ENCODE measurements around the gene USP17L18. TPM values are rescaled to one million over a fixed set of nuclear protein-coding genes. Genes with fewer than 3 reads are reported as not detected.
"Not testable (repeated sequence)": the region's sequence is repeated elsewhere in the genome, so short reads cannot be mapped to it uniquely, and the experiment has no call there.

The USP17L18 gene
- total RNA-seq (2014; rRNA removed; shearing (Covaris generic)) (not detected in 2 replicates), polyA plus RNA-seq (2016; fragmentation: Nextera tagmentation; extraction: Ambion mirVana) (not detected in 2 replicates)

GRCh38 chr4:9247953-9248680, at the start of gene USP17L18:
TSS of gene USP17L18 (plus strand) at chr4:9248630. CDS start at chr4:9248630, 0 bp downstream.
- H3K79me2 ChIP-seq (ENCODE audit: insufficient read depth); H3K9me2 ChIP-seq (ENCODE audit: insufficient read depth); DNase-seq; H3K27me3 ChIP-seq (replicated peaks; ENCODE audit: insufficient read depth); H3F3A ChIP-seq (ENCODE audit: insufficient read depth); H3K4me3 ChIP-seq; in situ Hi-C loops (cut with MboI); H3K9ac ChIP-seq; H3K9me3 ChIP-seq (ENCODE audit: low read depth); H3K4me2 ChIP-seq (ENCODE audit: unreplicated experiment); H3K36me3 ChIP-seq (ENCODE audit: low read depth); H3K27ac ChIP-seq; H3K4me1 ChIP-seq (ENCODE audit: insufficient read depth); H4K20me1 ChIP-seq (ENCODE audit: insufficient read depth); H2AFZ ChIP-seq: not testable (repeated sequence)
- WGBS, 2 experiments (ENCODE audit: low coverage in 1 of 2, low lambda C conversion rate in 2 of 2, missing lambda C conversion rate in 2 of 2): 60% methylated on average over 17 to 18 of the region's 26 CpGs

GRCh38 chr4:9210357-9210756, 38.1 kb upstream of the USP17L18 start, which contains the start of gene USP17L10:
TSS of gene USP17L10 (plus strand) at chr4:9210657. CDS start at chr4:9210657, 0 bp downstream.
- H3K9me3 ChIP-seq (ENCODE audit: low read depth); H3K27me3 ChIP-seq (replicated peaks; ENCODE audit: insufficient read depth); H3K9me2 ChIP-seq (ENCODE audit: insufficient read depth); H3K36me3 ChIP-seq (ENCODE audit: low read depth); DNase-seq; in situ Hi-C loops (cut with MboI); H3K79me2 ChIP-seq (ENCODE audit: insufficient read depth); H3K9ac ChIP-seq; H3K27ac ChIP-seq; H3K4me2 ChIP-seq (ENCODE audit: unreplicated experiment); H4K20me1 ChIP-seq (ENCODE audit: insufficient read depth); H2AFZ ChIP-seq; H3K4me1 ChIP-seq (ENCODE audit: insufficient read depth); H3F3A ChIP-seq (ENCODE audit: insufficient read depth); H3K4me3 ChIP-seq: not testable (repeated sequence)
- no CpG with 5 or more reads among the region's 13 CpGs for WGBS, 2 experiments (ENCODE audit: low coverage in 1 of 2, low lambda C conversion rate in 2 of 2, missing lambda C conversion rate in 2 of 2)

GRCh38 chr4:9214701-9215100, 33.7 kb upstream of the USP17L18 start:
- in situ Hi-C loops (cut with MboI); H3K9me3 ChIP-seq (ENCODE audit: low read depth); H3K4me2 ChIP-seq (ENCODE audit: unreplicated experiment); H3K4me3 ChIP-seq; H3K27ac ChIP-seq; H3K4me1 ChIP-seq (ENCODE audit: insufficient read depth); H3K27me3 ChIP-seq (replicated peaks; ENCODE audit: insufficient read depth); DNase-seq; H4K20me1 ChIP-seq (ENCODE audit: insufficient read depth); H3K9me2 ChIP-seq (ENCODE audit: insufficient read depth); H3K9ac ChIP-seq; H2AFZ ChIP-seq; H3K79me2 ChIP-seq (ENCODE audit: insufficient read depth); H3F3A ChIP-seq (ENCODE audit: insufficient read depth); H3K36me3 ChIP-seq (ENCODE audit: low read depth): not testable (repeated sequence)
- WGBS, 2 experiments (ENCODE audit: low coverage in 1 of 2, low lambda C conversion rate in 2 of 2, missing lambda C conversion rate in 2 of 2): 49 to 59% methylated on average over 9 to 12 of the region's 14 CpGs

- H3K79me2 ChIP-seq (ENCODE audit: insufficient read depth); H3K9ac ChIP-seq; H3K9me3 ChIP-seq (ENCODE audit: low read depth); H3K4me2 ChIP-seq (ENCODE audit: unreplicated experiment); H3K36me3 ChIP-seq (ENCODE audit: low read depth); H3K27ac ChIP-seq; DNase-seq; in situ Hi-C loops (cut with MboI); H2AFZ ChIP-seq; H4K20me1 ChIP-seq (ENCODE audit: insufficient read depth); H3F3A ChIP-seq (ENCODE audit: insufficient read depth); H3K4me3 ChIP-seq; H3K27me3 ChIP-seq (replicated peaks; ENCODE audit: insufficient read depth); H3K4me1 ChIP-seq (ENCODE audit: insufficient read depth); H3K9me2 ChIP-seq (ENCODE audit: insufficient read depth): not testable (repeated sequence)
- no CpG with 5 or more reads among the region's 14 CpGs for WGBS, 2 experiments (ENCODE audit: low coverage in 1 of 2, low lambda C conversion rate in 2 of 2, missing lambda C conversion rate in 2 of 2)
These were observed 33.3 kb upstream of the USP17L18 start, which contains the start of gene USP17L11 for GRCh38 chr4:9215105-9215504. TSS of gene USP17L11 (plus strand) at chr4:9215405. CDS start at chr4:9215405, 0 bp downstream.

GRCh38 chr4:9219852-9220251, 28.6 kb upstream of the USP17L18 start, which contains the start of gene USP17L12:
TSS of gene USP17L12 (plus strand) at chr4:9220152. CDS start at chr4:9220152, 0 bp downstream.
- H3K9ac ChIP-seq; in situ Hi-C loops (cut with MboI); H3K4me1 ChIP-seq (ENCODE audit: insufficient read depth); H3F3A ChIP-seq (ENCODE audit: insufficient read depth); H3K27me3 ChIP-seq (replicated peaks; ENCODE audit: insufficient read depth); H3K9me2 ChIP-seq (ENCODE audit: insufficient read depth); H3K4me3 ChIP-seq; H4K20me1 ChIP-seq (ENCODE audit: insufficient read depth); H3K4me2 ChIP-seq (ENCODE audit: unreplicated experiment); DNase-seq; H2AFZ ChIP-seq; H3K27ac ChIP-seq; H3K79me2 ChIP-seq (ENCODE audit: insufficient read depth); H3K36me3 ChIP-seq (ENCODE audit: low read depth); H3K9me3 ChIP-seq (ENCODE audit: low read depth): not testable (repeated sequence)
- WGBS, 2 experiments (ENCODE audit: low coverage in 1 of 2, low lambda C conversion rate in 2 of 2, missing lambda C conversion rate in 2 of 2): no CpG with 5 or more reads among the region's 13 CpGs

GRCh38 chr4:9224596-9224995, 23.8 kb upstream of the USP17L18 start, which contains the start of gene USP17L13:
TSS of gene USP17L13 (plus strand) at chr4:9224896. CDS start at chr4:9224896, 0 bp downstream.
- in situ Hi-C loops (cut with MboI); DNase-seq; H3K4me3 ChIP-seq; H3K36me3 ChIP-seq (ENCODE audit: low read depth); H3F3A ChIP-seq (ENCODE audit: insufficient read depth); H2AFZ ChIP-seq; H3K9ac ChIP-seq; H4K20me1 ChIP-seq (ENCODE audit: insufficient read depth); H3K4me1 ChIP-seq (ENCODE audit: insufficient read depth); H3K79me2 ChIP-seq (ENCODE audit: insufficient read depth); H3K9me3 ChIP-seq (ENCODE audit: low read depth); H3K27me3 ChIP-seq (replicated peaks; ENCODE audit: insufficient read depth); H3K27ac ChIP-seq; H3K9me2 ChIP-seq (ENCODE audit: insufficient read depth); H3K4me2 ChIP-seq (ENCODE audit: unreplicated experiment): not testable (repeated sequence)
- WGBS, 2 experiments (ENCODE audit: low coverage in 1 of 2, low lambda C conversion rate in 2 of 2, missing lambda C conversion rate in 2 of 2): no CpG with 5 or more reads among the region's 14 CpGs

GRCh38 chr4:9230249-9230648, 18.2 kb upstream of the USP17L18 start:
- H3K4me3 ChIP-seq; H3F3A ChIP-seq (ENCODE audit: insufficient read depth); H3K36me3 ChIP-seq (ENCODE audit: low read depth); H3K27me3 ChIP-seq (replicated peaks; ENCODE audit: insufficient read depth); H3K9ac ChIP-seq; H4K20me1 ChIP-seq (ENCODE audit: insufficient read depth); in situ Hi-C loops (cut with MboI); DNase-seq; H3K27ac ChIP-seq; H2AFZ ChIP-seq; H3K9me2 ChIP-seq (ENCODE audit: insufficient read depth); H3K79me2 ChIP-seq (ENCODE audit: insufficient read depth); H3K9me3 ChIP-seq (ENCODE audit: low read depth); H3K4me1 ChIP-seq (ENCODE audit: insufficient read depth); H3K4me2 ChIP-seq (ENCODE audit: unreplicated experiment): not testable (repeated sequence)
- 47 to 53% methylated on average over 5 of the region's 8 CpGs for WGBS, 2 experiments (ENCODE audit: low coverage in 1 of 2, low lambda C conversion rate in 2 of 2, missing lambda C conversion rate in 2 of 2)
